ENCODE results near the gene ARHGAP24. TPM values are rescaled to one million over a fixed set of nuclear protein-coding genes. Genes with fewer than 3 reads are reported as not detected.

ARHGAP24 gene
- total RNA-seq, 1 donor: 67.6 TPM

GRCh38 chr4:85478576-85478975 lies 3.6 kb downstream of the ARHGAP24 start:
- H3K4me3 ChIP-seq (ENCODE audit: low read depth, low read length): no peak overlapping the region
- TF ChIP-seq CTCF (IDR thresholded peaks at IDR 0.05; ENCODE audit: insufficient read depth, low read length): no peak
- peak; percentile 76 for DNase-seq (ENCODE audit: low read depth)

GRCh38 chr4:85482010-85482738 lies 7.2 kb downstream of the ARHGAP24 start:
- no peak for TF ChIP-seq CTCF (IDR thresholded peaks at IDR 0.05; ENCODE audit: insufficient read depth, low read length)
- no peak for DNase-seq (ENCODE audit: low read depth)
- H3K4me3 ChIP-seq (ENCODE audit: low read depth, low read length): no peak overlapping the region

DNA sequence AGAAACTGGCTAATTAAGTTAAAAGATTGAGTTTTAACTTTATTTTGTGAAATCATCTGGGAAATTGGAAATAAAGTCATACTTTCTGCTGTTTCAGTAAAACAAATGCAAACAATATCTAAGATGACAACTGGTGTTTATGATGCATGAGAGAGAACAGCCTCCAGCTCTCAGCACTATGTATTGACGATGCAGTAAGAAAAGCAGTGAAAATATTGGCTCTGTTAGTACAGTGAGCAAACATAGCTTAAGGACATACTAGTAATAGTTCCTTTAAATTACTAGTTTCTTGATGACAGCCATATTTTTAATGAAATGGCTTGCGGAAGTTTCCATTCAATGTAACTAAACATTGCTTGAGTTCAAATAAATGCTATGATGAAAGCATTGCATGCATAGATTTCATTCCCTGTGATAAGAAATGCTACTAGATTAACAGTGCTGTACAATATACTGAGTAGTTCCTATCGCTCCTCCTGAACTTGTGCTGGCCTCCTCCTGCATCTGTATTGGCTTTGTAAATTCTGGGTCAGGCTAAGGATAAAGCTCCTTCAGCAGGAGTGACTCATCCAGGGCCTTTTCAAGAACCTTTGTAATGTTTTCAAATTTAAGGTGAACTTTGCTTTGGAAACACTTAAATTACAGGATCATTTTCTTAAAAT lies 11.6 kb downstream of the ARHGAP24 start:
- peak; percentile 47 for DNase-seq (ENCODE audit: low read depth)
- TF ChIP-seq CTCF (IDR thresholded peaks at IDR 0.05; ENCODE audit: insufficient read depth, low read length): no peak
- H3K4me3 ChIP-seq (ENCODE audit: low read depth, low read length): no peak overlapping the region

GRCh38 chr4:85488416-85488815 lies 13.5 kb downstream of the ARHGAP24 start:
- TF ChIP-seq CTCF (IDR thresholded peaks at IDR 0.05; ENCODE audit: insufficient read depth, low read length): no peak
- no peak for DNase-seq (ENCODE audit: low read depth)

DNA sequence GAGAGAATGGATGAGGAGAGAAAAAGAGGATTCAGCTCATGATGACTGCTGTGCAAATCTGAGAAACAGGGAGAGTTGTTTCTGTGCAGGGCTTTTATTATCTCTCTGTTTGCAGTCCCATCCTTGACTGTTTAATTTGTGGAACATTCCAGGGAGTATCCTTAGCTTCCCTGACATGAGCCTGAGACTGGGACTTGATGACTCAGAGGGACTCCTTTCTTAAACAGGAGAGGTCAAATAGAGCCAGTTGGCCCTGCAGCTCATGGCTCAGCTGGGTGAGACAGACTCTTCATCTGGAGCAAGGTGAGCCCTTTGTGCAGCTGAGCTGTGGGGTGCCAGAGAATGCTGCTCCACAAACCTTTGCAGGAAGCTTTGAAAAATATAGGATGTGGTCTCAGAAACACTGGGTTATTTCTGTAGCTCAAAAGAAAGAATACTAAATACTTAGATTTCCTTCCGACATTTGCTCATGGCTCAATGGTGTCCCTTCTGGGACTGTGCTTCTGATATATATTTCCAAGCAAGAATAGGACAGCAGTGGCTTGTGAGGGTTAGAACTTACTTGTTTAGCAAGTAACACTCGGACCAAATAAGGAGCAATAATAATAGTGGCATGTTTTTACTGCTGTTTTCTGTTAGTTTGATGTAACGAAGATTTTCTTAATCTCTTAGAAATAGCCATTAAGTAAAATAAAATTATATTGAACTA lies 14.5 kb downstream of the ARHGAP24 start:
- DNase-seq (ENCODE audit: low read depth): peak; percentile 44
- TF ChIP-seq CTCF (IDR thresholded peaks at IDR 0.05; ENCODE audit: insufficient read depth, low read length): no peak

More at GRCh38 chr4:85488416-85488815, 13.5 kb downstream of the ARHGAP24 start:
- no peak overlapping the region for H3K4me3 ChIP-seq (ENCODE audit: low read depth, low read length)

GRCh38 chr4:85491527-85491926 lies 16.6 kb downstream of the ARHGAP24 start:
- H3K4me3 ChIP-seq (ENCODE audit: low read depth, low read length): no peak overlapping the region
- DNase-seq (ENCODE audit: low read depth): no peak
- no peak for TF ChIP-seq CTCF (IDR thresholded peaks at IDR 0.05; ENCODE audit: insufficient read depth, low read length)

More for the DNA sequence above, 14.5 kb downstream of the ARHGAP24 start:
- H3K4me3 ChIP-seq (ENCODE audit: low read depth, low read length): no peak overlapping the region

Measured in fibroblast of the aortic adventitia (primary cell).